ENCODE results near the gene TLE2. TPM values are rescaled to one million over a fixed set of nuclear protein-coding genes. Genes with fewer than 3 reads are reported as not detected.

The TLE2 gene
- total RNA-seq, 1 donor from 2014 or later: not detected

GRCh38 chr19:3067563-3067962, 38.5 kb upstream of the TLE2 start:
- no peak overlapping the region for H3K4me3 ChIP-seq
- no peaks in the 10 kb centered on the region for H3K9me3 ChIP-seq (ENCODE audit: low read depth)
- peak overlapping the region; percentile 34 for H3K4me3 Mint-ChIP-seq
- H3K4me1 ChIP-seq: no peaks in the 10 kb centered on the region
- peak overlapping the region; percentile 12 for H3K27ac Mint-ChIP-seq
- no peaks in the 10 kb centered on the region for H3K79me2 ChIP-seq (ENCODE audit: low read depth)
- no peaks in the 10 kb centered on the region for H3K9me3 Mint-ChIP-seq
- H3K36me3 Mint-ChIP-seq: no peaks in the 10 kb centered on the region
- no peak overlapping the region for H3K27ac ChIP-seq
- no peak overlapping the region for H3K4me2 ChIP-seq
- peaks cover 19% of the 10 kb centered on the region for H3K27me3 Mint-ChIP-seq (ENCODE audit: insufficient read depth, low read depth)
- peaks cover 7% of the 10 kb centered on the region for H3F3A ChIP-seq (ENCODE audit: low read depth)
- H3K4me1 Mint-ChIP-seq: peaks cover 4% of the 10 kb centered on the region
- no peaks in the 10 kb centered on the region for H4K20me1 ChIP-seq (ENCODE audit: low read depth)
- no peak overlapping the region for H2AFZ ChIP-seq (replicated peaks)
- no peaks in the 10 kb centered on the region for H3K36me3 ChIP-seq
- DNase-seq (ENCODE audit: low spot score): no peak
- H3K27me3 ChIP-seq: peaks cover 10% of the 10 kb centered on the region
- no peak overlapping the region for H3K9ac ChIP-seq
- no peak for TF ChIP-seq EZH2phosphoT487 (IDR thresholded peaks at IDR 0.05)
- no peak for TF ChIP-seq CTCF (IDR thresholded peaks at IDR 0.05)
- TF ChIP-seq EZH2 (IDR thresholded peaks at IDR 0.05): no peak

- no peak for DNase-seq (ENCODE audit: low spot score)
- Histone ChIP-seq H3K36me3 (no peaks in the 10 kb centered on the region), H3K79me2 (ENCODE audit: low read depth) (no peaks in the 10 kb centered on the region), H3K4me1 (no peaks in the 10 kb centered on the region), H2AFZ (replicated peaks) (no peak overlapping the region), H3K4me2 (no peak overlapping the region), H3K9ac (no peak overlapping the region), H3K27me3 (peaks cover 11% of the 10 kb centered on the region), H3K9me3 (ENCODE audit: low read depth) (no peaks in the 10 kb centered on the region), H3F3A (ENCODE audit: low read depth) (peaks cover 8% of the 10 kb centered on the region), H4K20me1 (ENCODE audit: low read depth) (no peaks in the 10 kb centered on the region), H3K4me3 (no peak overlapping the region), H3K27ac (no peak overlapping the region)
- peaks cover 16% of the 10 kb centered on the region for H3K27me3 Mint-ChIP-seq (ENCODE audit: insufficient read depth, low read depth)
- TF ChIP-seq EZH2 (IDR thresholded peaks at IDR 0.05) (no peak), CTCF (IDR thresholded peaks at IDR 0.05) (no peak), EZH2phosphoT487 (IDR thresholded peaks at IDR 0.05) (no peak)
- no peak overlapping the region for H3K4me3 Mint-ChIP-seq
- H3K27ac Mint-ChIP-seq: no peak overlapping the region
- no peaks in the 10 kb centered on the region for H3K9me3 Mint-ChIP-seq
- H3K36me3 Mint-ChIP-seq: no peaks in the 10 kb centered on the region
- peaks cover under 1% of the 10 kb centered on the region for H3K4me1 Mint-ChIP-seq
Observed at GRCh38 chr19:3066482-3067049, 37.5 kb upstream of the TLE2 start.

GRCh38 chr19:3065675-3066357, 36.7 kb upstream of the TLE2 start:
- peaks cover 2% of the 10 kb centered on the region for H3K36me3 Mint-ChIP-seq
- TF ChIP-seq CTCF (IDR thresholded peaks at IDR 0.05): no peak
- TF ChIP-seq EZH2 (IDR thresholded peaks at IDR 0.05): no peak
- TF ChIP-seq EZH2phosphoT487 (IDR thresholded peaks at IDR 0.05): no peak
- Histone ChIP-seq H3K79me2 (ENCODE audit: low read depth) (peaks cover 2% of the 10 kb centered on the region), H3K4me2 (no peak overlapping the region), H3K36me3 (no peaks in the 10 kb centered on the region), H4K20me1 (ENCODE audit: low read depth) (peaks cover 3% of the 10 kb centered on the region), H3K27ac (no peak overlapping the region), H3K9ac (no peak overlapping the region), H3K9me3 (ENCODE audit: low read depth) (no peaks in the 10 kb centered on the region), H3K27me3 (peaks cover 11% of the 10 kb centered on the region), H3F3A (ENCODE audit: low read depth) (peaks cover 15% of the 10 kb centered on the region), H2AFZ (replicated peaks) (no peak overlapping the region), H3K4me1 (peaks cover 3% of the 10 kb centered on the region), H3K4me3 (no peak overlapping the region)
- no peak overlapping the region for H3K27ac Mint-ChIP-seq
- peaks cover 2% of the 10 kb centered on the region for H3K4me1 Mint-ChIP-seq
- H3K27me3 Mint-ChIP-seq (ENCODE audit: insufficient read depth, low read depth): peaks cover 16% of the 10 kb centered on the region
- H3K4me3 Mint-ChIP-seq: no peak overlapping the region
- DNase-seq (ENCODE audit: low spot score): no peak
- no peaks in the 10 kb centered on the region for H3K9me3 Mint-ChIP-seq

Measured in neural progenitor cell (in vitro differentiated cells).